RWPE2 (cell line): Measurements from ENCODE around the gene ITSN2.

Experiments
- ATAC-seq: fragments of 200-7000 bp; cut with Tn5 transposase; 3 replicates; pipeline ENCODE4 v1.9.1; 2021; ENCODE audit warnings: low read depth
- DNase-seq: peaks from one replicate; pipeline ENCODE4 v3.0.0-alpha.2; 2020; ENCODE audit warnings: low spot score
- H3K27ac ChIP-seq: fragments of 450-650 bp; 2 replicates; pipeline ENCODE4 v1.5.1; 2017; ENCODE audit warnings: mild to moderate bottlenecking; ENCODE audit not compliant: poor library complexity, severe bottlenecking
- H3K27me3 ChIP-seq: fragments of 250-450 bp; sonication (Bioruptor Pico); 2 replicates; pipeline ENCODE4 v1.5.1; 2021; ENCODE audit warnings: mild to moderate bottlenecking, moderate library complexity; ENCODE audit not compliant: insufficient read depth, poor library complexity, severe bottlenecking
- H3K36me3 ChIP-seq: fragments of 250-450 bp; sonication (Bioruptor Pico); 2 replicates; pipeline ENCODE4 v1.5.1; 2020; ENCODE audit warnings: low read depth, mild to moderate bottlenecking, moderate library complexity
- H3K4me1 ChIP-seq: fragments of 250-450 bp; sonication (Bioruptor Pico); 2 replicates; pipeline ENCODE4 v1.5.1; 2021; ENCODE audit warnings: mild to moderate bottlenecking, moderate library complexity; ENCODE audit not compliant: insufficient read depth, poor library complexity, severe bottlenecking
- H3K4me3 ChIP-seq: fragments of 250-450 bp; sonication (Bioruptor Pico); 2 replicates; pipeline ENCODE4 v1.5.1; 2021; ENCODE audit warnings: mild to moderate bottlenecking, moderate library complexity; ENCODE audit not compliant: severe bottlenecking
- H3K9me3 ChIP-seq: fragments of 250-450 bp; sonication (Bioruptor Pico); 2 replicates; pipeline ENCODE4 v1.5.1; 2021; ENCODE audit warnings: mild to moderate bottlenecking, moderate library complexity; ENCODE audit not compliant: severe bottlenecking
- TF ChIP-seq, protein P1 (sequence below): fragments of 450-650 bp; IDR thresholded peaks from one replicate; pipeline ENCODE4 v1.5.1; 2017; ENCODE audit warnings: mild to moderate bottlenecking, moderate library complexity; ENCODE audit not compliant: poor library complexity, severe bottlenecking

ITSN2 gene

DNA sequence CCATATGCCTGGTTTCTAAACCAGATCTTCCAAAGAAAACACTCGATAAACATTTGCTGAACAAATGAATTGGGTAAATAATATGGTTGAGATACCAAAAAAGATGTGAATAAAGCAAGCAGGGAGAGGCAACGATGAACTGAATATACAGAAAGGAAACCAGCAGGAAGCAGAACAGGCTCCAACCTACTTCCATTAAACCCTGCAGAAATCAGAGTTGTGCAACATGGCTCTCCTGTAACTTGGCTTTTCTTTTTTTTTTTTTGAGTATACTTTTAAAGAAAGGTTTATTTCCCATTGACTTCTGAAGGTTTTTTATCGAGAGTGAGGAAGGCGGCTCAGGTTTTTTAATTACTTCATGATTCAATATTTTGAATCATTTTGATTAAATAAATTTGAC, 23.5 kb downstream of the ITSN2 start:
- no peaks in the 10 kb centered on the region for H3K4me1 ChIP-seq
- DNase-seq (no peak), ATAC-seq (no peak)
- no peak overlapping the region for H3K4me3 ChIP-seq
- no peak overlapping the region for H3K27ac ChIP-seq
- TF ChIP-seq, protein P1, sequence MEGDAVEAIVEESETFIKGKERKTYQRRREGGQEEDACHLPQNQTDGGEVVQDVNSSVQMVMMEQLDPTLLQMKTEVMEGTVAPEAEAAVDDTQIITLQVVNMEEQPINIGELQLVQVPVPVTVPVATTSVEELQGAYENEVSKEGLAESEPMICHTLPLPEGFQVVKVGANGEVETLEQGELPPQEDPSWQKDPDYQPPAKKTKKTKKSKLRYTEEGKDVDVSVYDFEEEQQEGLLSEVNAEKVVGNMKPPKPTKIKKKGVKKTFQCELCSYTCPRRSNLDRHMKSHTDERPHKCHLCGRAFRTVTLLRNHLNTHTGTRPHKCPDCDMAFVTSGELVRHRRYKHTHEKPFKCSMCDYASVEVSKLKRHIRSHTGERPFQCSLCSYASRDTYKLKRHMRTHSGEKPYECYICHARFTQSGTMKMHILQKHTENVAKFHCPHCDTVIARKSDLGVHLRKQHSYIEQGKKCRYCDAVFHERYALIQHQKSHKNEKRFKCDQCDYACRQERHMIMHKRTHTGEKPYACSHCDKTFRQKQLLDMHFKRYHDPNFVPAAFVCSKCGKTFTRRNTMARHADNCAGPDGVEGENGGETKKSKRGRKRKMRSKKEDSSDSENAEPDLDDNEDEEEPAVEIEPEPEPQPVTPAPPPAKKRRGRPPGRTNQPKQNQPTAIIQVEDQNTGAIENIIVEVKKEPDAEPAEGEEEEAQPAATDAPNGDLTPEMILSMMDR, result no peak
- H3K36me3 ChIP-seq, result no peaks in the 10 kb centered on the region
- H3K9me3 ChIP-seq, result no peaks in the 10 kb centered on the region
- no peaks in the 10 kb centered on the region for H3K27me3 ChIP-seq

DNA sequence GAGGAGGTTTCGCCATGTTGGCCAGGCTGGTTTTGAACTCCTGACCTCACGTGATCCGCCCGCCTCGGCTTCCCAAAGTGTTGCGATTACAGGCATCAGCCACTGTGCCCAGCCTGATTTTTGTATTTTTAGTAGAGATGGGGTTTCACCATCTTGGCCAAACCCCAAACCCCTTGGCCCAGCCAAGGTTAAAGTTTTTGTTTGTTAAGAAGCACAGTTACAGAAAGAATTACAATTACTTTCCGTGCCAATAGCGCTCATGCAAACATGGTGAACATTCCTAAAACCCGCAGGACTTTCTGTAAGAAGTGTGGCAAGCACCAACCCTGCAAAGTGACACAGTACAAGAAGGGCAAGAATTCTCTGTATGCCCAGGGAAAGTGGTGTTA, 26.1 kb downstream of the ITSN2 start:
- Histone ChIP-seq H3K27me3 (no peaks in the 10 kb centered on the region), H3K36me3 (no peaks in the 10 kb centered on the region), H3K9me3 (no peaks in the 10 kb centered on the region), H3K4me1 (no peaks in the 10 kb centered on the region), H3K27ac (no peak overlapping the region), H3K4me3 (no peak overlapping the region)
- DNase-seq, result no peak
- no peak for ATAC-seq
- TF ChIP-seq, protein P1, result no peak

DNA sequence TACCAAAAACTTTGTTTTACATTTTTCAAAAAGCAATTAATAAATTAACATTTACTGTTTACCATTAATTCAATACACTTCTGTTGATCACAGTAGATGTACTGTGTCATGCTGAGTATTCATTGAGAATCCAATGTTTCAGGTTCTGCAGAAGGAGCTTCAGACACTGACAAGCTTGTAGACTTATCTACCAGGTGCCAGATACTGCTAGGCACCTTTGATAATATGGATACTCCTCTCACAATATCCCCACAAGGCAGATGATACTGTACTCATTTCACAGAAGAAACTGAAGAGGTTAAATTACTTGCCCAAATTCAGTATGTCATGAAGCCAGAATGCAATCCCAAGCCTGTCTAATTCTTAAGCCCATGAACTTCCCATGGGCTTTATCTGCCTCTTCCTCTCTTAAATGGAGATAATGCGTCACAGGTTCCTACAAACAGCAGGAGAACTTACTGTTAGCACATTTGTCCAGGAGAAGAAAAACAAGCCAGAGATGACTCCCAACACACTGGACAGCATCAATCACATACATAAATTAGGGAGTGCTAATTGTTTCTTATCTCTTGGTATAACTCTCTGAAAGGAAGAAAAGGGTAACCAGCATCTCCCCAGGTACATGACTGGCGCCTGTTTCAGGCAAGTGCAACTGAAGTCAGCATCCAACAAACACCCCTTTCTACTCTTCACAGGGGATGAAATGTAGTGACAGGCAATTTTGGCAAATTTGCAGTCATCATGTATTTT, 27.4 kb downstream of the ITSN2 start:
- no peak overlapping the region for H3K27ac ChIP-seq
- no peaks in the 10 kb centered on the region for H3K27me3 ChIP-seq
- H3K4me3 ChIP-seq, result no peak overlapping the region
- ATAC-seq, result no peak
- TF ChIP-seq, protein P1, result no peak
- no peaks in the 10 kb centered on the region for H3K4me1 ChIP-seq
- no peak for DNase-seq
- H3K36me3 ChIP-seq, result no peaks in the 10 kb centered on the region
- peaks cover 3% of the 10 kb centered on the region for H3K9me3 ChIP-seq

DNA sequence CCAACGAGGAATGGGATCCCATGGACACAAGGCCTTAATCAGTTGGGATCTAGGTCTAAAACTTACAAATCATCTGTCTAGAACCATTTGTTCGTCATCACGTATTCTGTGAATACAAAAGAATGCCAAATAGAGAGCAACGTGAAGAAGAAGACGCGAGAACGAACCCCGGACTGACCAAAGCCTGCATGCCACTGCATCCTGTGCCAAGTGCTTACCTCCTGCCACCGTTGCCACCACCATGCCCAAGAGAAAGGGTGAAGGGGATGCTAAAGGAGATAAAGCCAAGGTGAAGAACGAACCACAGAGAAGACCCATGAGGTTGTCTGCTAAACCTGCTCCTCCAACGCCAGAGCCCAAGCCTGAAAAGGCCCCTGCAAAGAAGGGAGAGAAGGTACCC, 30.2 kb downstream of the ITSN2 start:
- DNase-seq, result no peak
- H3K27ac ChIP-seq, result no peak overlapping the region
- no peaks in the 10 kb centered on the region for H3K4me1 ChIP-seq
- H3K36me3 ChIP-seq, result no peaks in the 10 kb centered on the region
- peaks cover 3% of the 10 kb centered on the region for H3K9me3 ChIP-seq
- TF ChIP-seq, protein P1, result no peak
- H3K27me3 ChIP-seq, result no peaks in the 10 kb centered on the region
- no peak overlapping the region for H3K4me3 ChIP-seq
- no peak for ATAC-seq

DNA sequence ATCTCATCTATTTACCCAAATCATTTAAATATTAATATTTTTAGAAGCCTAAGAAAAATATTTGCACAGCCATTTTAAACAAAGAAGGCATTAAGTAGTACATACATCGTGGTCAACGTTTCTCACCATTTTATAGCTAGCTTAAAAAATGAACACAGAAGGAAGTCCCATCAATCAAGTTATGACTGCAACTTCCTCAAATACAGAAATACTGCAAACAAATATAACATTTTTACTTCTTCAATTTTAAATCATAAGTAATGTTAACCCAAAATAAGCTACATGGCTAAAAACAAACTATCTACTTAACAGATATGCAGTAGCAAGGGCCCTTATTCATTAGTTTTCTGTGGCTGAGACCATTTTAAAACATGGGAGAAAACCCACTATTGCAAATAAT, 30.6 kb downstream of the ITSN2 start:
- DNase-seq (no peak), ATAC-seq (no peak)
- Histone ChIP-seq H3K36me3 (no peaks in the 10 kb centered on the region), H3K9me3 (peaks cover 3% of the 10 kb centered on the region), H3K4me1 (no peaks in the 10 kb centered on the region), H3K4me3 (no peak overlapping the region), H3K27me3 (no peaks in the 10 kb centered on the region), H3K27ac (no peak overlapping the region)
- TF ChIP-seq, protein P1, result no peak
